CD14-positive monocyte (primary cell): ENCODE data around the gene VTI1A. TPM values are rescaled to one million over a fixed set of nuclear protein-coding genes. Genes with fewer than 3 reads are reported as not detected.

Experiments used
- DNase-seq, 3 donors: peaks; one replicate each; pipeline ENCODE4 v3.0.0-alpha.2; 2011 to 2022
- H2AFZ ChIP-seq: 2 replicates; pipeline ENCODE4 v1.6.0; 2012; ENCODE audit warnings: mild to moderate bottlenecking, low read depth, low read length, inconsistent platforms; ENCODE audit not compliant: insufficient read depth, poor library complexity, severe bottlenecking
- H3K27ac ChIP-seq, 2 donors: 1 replicate in 1 of 2; 2 replicates in 1 of 2; pipeline ENCODE4 v1.5.1; 2012 to 2013; ENCODE audit warnings: low read length in 2 of 2, control low read depth in 1 of 2, inconsistent platforms in 1 of 2, low read depth in 1 of 2, mild to moderate bottlenecking in 1 of 2
- H3K27me3 ChIP-seq, 2 donors: one replicate each; pipeline versions ENCODE4 v1.6.0 to v1.6.1; 2011 to 2013; ENCODE audit warnings: low read length in 2 of 2; ENCODE audit not compliant: control insufficient read depth in 2 of 2, insufficient read depth in 2 of 2
- H3K36me3 ChIP-seq, 2 donors: replicated peaks in 1 of 2; 1 replicate in 1 of 2; 2 replicates in 1 of 2; pipeline versions ENCODE4 v1.5.1 to v1.6.1; 2012 to 2013; ENCODE audit warnings: low read length in 2 of 2, control low read depth in 1 of 2, inconsistent platforms in 1 of 2, mild to moderate bottlenecking in 1 of 2; ENCODE audit not compliant: insufficient read depth in 2 of 2, control insufficient read depth in 1 of 2
- H3K4me1 ChIP-seq, 2 donors: 1 replicate in 1 of 2; 2 replicates in 1 of 2; pipeline versions ENCODE4 v1.5.1 to v1.6.1; 2012 to 2013; ENCODE audit warnings: low read length in 2 of 2, control low read depth in 1 of 2, inconsistent platforms in 1 of 2, mild to moderate bottlenecking in 1 of 2, moderate library complexity in 1 of 2; ENCODE audit not compliant: insufficient read depth in 2 of 2, control insufficient read depth in 1 of 2
- H3K4me2 ChIP-seq: replicated peaks from 2 replicates; pipeline ENCODE3; 2012; ENCODE audit warnings: low read length, moderate library complexity, mild to moderate bottlenecking; ENCODE audit not compliant: poor library complexity, severe bottlenecking; ENCODE audit errors: extremely low read depth
- H3K4me3 ChIP-seq, 3 experiments: fragments of 200-600 bp in 1 of 3; sonication (generic) in 1 of 3; replicated peaks in 1 of 3; 1 replicate in 2 of 3; 2 replicates in 1 of 3; pipeline ENCODE4 v1.5.1; 2011 to 2013; ENCODE audit warnings: low read length in 3 of 3, mild to moderate bottlenecking in 3 of 3, control low read depth in 2 of 3, low read depth in 2 of 3, inconsistent platforms in 1 of 3, moderate library complexity in 1 of 3
- H3K79me2 ChIP-seq: 2 replicates; pipeline ENCODE4 v1.6.0; 2012; ENCODE audit warnings: mild to moderate bottlenecking, control low read depth, inconsistent platforms, low read length, moderate library complexity; ENCODE audit not compliant: insufficient read depth
- H3K9ac ChIP-seq: 2 replicates; pipeline ENCODE4 v1.6.0; 2017; ENCODE audit warnings: low read length, mild to moderate bottlenecking; ENCODE audit not compliant: insufficient read depth, poor library complexity, severe bottlenecking
- H3K9me3 ChIP-seq, 2 donors: replicated peaks in 1 of 2; 1 replicate in 1 of 2; 2 replicates in 1 of 2; pipeline versions ENCODE4 v1.5.1 to v1.6.1; 2012 to 2013; ENCODE audit warnings: low read length in 2 of 2, control low read depth in 1 of 2; ENCODE audit not compliant: control insufficient read depth in 1 of 2, insufficient read depth in 1 of 2
- H4K20me1 ChIP-seq: 2 replicates; pipeline ENCODE4 v1.6.0; 2012; ENCODE audit warnings: mild to moderate bottlenecking, low read length, control low read depth, moderate library complexity; ENCODE audit not compliant: insufficient read depth
- H3K27ac Mint-ChIP-seq, 7 donors: one replicate each; pipeline ENCODE4 v1.8.0; 2020; ENCODE audit warnings: mild to moderate bottlenecking in 7 of 7, mixed read lengths in 7 of 7, moderate library complexity in 6 of 7, inconsistent platforms in 2 of 7
- H3K27me3 Mint-ChIP-seq, 3 donors: one replicate each; pipeline ENCODE4 v1.8.0; 2021 to 2022; ENCODE audit warnings: low read depth in 3 of 3, mild to moderate bottlenecking in 3 of 3, mixed read lengths in 3 of 3, moderate library complexity in 3 of 3, inconsistent platforms in 1 of 3
- H3K36me3 Mint-ChIP-seq, 2 donors: one replicate each; pipeline ENCODE4 v1.8.0; 2020; ENCODE audit warnings: mixed read lengths in 2 of 2, inconsistent platforms in 1 of 2, mild to moderate bottlenecking in 1 of 2
- H3K4me1 Mint-ChIP-seq: one replicate; pipeline ENCODE4 v1.8.0; 2020; ENCODE audit warnings: mild to moderate bottlenecking, mixed read lengths
- H3K4me3 Mint-ChIP-seq, 2 donors: one replicate each; pipeline ENCODE4 v1.8.0; 2020; ENCODE audit warnings: mild to moderate bottlenecking in 2 of 2, mixed read lengths in 2 of 2, moderate library complexity in 1 of 2
- H3K9me3 Mint-ChIP-seq, 7 donors: one replicate each; pipeline ENCODE4 v1.8.0; 2020 to 2022; ENCODE audit warnings: mixed read lengths in 7 of 7, mild to moderate bottlenecking in 6 of 7, moderate library complexity in 6 of 7, inconsistent platforms in 2 of 7
- WGBS: methylation state at CpG from one replicate; pipeline ENCODE4 v1.1.5; 2013; ENCODE audit warnings: missing lambda C conversion rate; ENCODE audit not compliant: insufficient coverage; 5-methylcytosine and 5-hydroxymethylcytosine counted together
- intact Hi-C, 2 donors: fragments of 100-400 bp; cut with micrococcal nuclease; formaldehyde crosslinking; loops; one replicate each; pipeline versions ENCODE4 v1.15.0 to v1.15.1; 2023
- polyA plus RNA-seq, 3 donors: library from polyadenylated mRNA; depleted of rRNA in 1 of 3; unstranded in 2 of 3; stranded (reverse) in 1 of 3; fragments of 300-500 nt in 2 of 3; fragments of >200 nt in 1 of 3; fragmentation: Illumina TruSeq in 2 of 3; gene quantifications; 1 replicate in 2 of 3; 2 replicates in 1 of 3; pipeline ENCODE4 v1.2.3, GENCODE V29; 2012 to 2021
- TF ChIP-seq, protein P1 (sequence below): fragments of 200-600 bp; IDR thresholded peaks from one replicate; pipeline ENCODE4 v1.8.0; 2022; ENCODE audit warnings: antibody characterized with exemption, mild to moderate bottlenecking

Gene VTI1A
- polyA plus RNA-seq, 3 donors: 23.6 to 25.4 (median 24.1) TPM

DNA sequence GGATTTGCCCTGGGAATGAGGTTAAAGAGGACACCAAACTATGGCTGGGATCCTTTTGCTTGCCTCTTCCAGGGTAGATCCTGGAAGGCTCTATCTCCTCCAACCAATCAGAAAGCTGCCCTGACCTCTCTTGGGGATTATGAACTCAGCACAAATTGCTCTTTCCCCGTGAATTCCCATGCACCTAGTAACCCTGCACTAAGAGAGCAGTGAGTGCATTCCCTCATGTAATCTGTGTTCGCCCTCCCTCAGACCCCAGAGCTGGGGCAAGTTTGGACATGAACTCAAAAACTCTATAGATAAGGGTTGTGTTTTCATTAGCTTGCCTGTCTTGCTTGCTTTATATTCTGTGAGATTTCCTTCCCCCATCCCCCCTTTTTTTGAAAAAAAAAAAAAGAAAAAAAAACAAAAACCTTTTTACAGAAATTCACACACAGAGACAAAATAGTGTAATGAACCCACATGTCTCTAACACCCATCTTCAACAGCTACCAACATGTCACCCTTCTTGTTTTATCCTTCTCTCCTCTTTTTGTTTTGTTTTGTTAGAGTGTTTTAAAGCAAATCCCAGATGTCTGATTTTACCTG, 277.5 kb downstream of the VTI1A start:
- H3K36me3 Mint-ChIP-seq: peaks cover 6 to 12% of the 10 kb centered on the region in 2 donors
- no peak overlapping the region for H3K4me2 ChIP-seq
- no peak overlapping the region for H3K4me3 ChIP-seq
- no peak overlapping the region for H2AFZ ChIP-seq
- H3K79me2 ChIP-seq: no peaks in the 10 kb centered on the region
- intact Hi-C loops: loop anchor here (5.0 to 10.0 kb wide), 4 partner anchors 383 to 663 kb away; no protein-coding TSS in a partner anchor
- no peak overlapping the region for H3K4me3 Mint-ChIP-seq
- no peak overlapping the region for H3K9ac ChIP-seq
- no peaks in the 10 kb centered on the region for H3K9me3 ChIP-seq
- TF ChIP-seq, protein P1, sequence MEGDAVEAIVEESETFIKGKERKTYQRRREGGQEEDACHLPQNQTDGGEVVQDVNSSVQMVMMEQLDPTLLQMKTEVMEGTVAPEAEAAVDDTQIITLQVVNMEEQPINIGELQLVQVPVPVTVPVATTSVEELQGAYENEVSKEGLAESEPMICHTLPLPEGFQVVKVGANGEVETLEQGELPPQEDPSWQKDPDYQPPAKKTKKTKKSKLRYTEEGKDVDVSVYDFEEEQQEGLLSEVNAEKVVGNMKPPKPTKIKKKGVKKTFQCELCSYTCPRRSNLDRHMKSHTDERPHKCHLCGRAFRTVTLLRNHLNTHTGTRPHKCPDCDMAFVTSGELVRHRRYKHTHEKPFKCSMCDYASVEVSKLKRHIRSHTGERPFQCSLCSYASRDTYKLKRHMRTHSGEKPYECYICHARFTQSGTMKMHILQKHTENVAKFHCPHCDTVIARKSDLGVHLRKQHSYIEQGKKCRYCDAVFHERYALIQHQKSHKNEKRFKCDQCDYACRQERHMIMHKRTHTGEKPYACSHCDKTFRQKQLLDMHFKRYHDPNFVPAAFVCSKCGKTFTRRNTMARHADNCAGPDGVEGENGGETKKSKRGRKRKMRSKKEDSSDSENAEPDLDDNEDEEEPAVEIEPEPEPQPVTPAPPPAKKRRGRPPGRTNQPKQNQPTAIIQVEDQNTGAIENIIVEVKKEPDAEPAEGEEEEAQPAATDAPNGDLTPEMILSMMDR: no peak
- H3K27me3 ChIP-seq: no peaks in the 10 kb centered on the region
- H3K9me3 Mint-ChIP-seq: no peaks in the 10 kb centered on the region
- H3K4me1 Mint-ChIP-seq: no peaks in the 10 kb centered on the region
- peaks cover 0 to 2% (median 0%) of the 10 kb centered on the region in 3 donors for H3K27me3 Mint-ChIP-seq
- H3K36me3 ChIP-seq: no peaks in the 10 kb centered on the region
- WGBS: no CpG with 5 or more reads among the region's 2 CpGs
- no peak overlapping the region for H3K27ac Mint-ChIP-seq
- H3K27ac ChIP-seq: no peak overlapping the region
- no peaks in the 10 kb centered on the region for H3K4me1 ChIP-seq
- H4K20me1 ChIP-seq: peaks cover 6% of the 10 kb centered on the region
- DNase-seq: no peak

- H4K20me1 ChIP-seq: peaks cover 3% of the 10 kb centered on the region
- intact Hi-C loops: loop anchor here in 1 of 2 donors (10.0 kb wide), 1 partner anchor 396 kb away; no protein-coding TSS in a partner anchor
- no peak overlapping the region for H3K9ac ChIP-seq
- WGBS: no CpG with 5 or more reads among the region's 3 CpGs
- no peak overlapping the region for H3K4me3 Mint-ChIP-seq
- H2AFZ ChIP-seq: no peak overlapping the region
- no peaks in the 10 kb centered on the region for H3K4me1 ChIP-seq
- H3K9me3 Mint-ChIP-seq: no peaks in the 10 kb centered on the region
- no peaks in the 10 kb centered on the region for H3K79me2 ChIP-seq
- TF ChIP-seq, protein P1: no peak
- no peak overlapping the region for H3K27ac ChIP-seq
- no peaks in the 10 kb centered on the region for H3K27me3 ChIP-seq
- no peak overlapping the region for H3K4me3 ChIP-seq
- DNase-seq: no peak
- H3K36me3 Mint-ChIP-seq: peaks cover 6 to 9% of the 10 kb centered on the region in 2 donors
- H3K27me3 Mint-ChIP-seq: no peaks in the 10 kb centered on the region
- no peak overlapping the region for H3K27ac Mint-ChIP-seq
- H3K9me3 ChIP-seq: no peaks in the 10 kb centered on the region
- peaks cover 8% of the 10 kb centered on the region for H3K4me1 Mint-ChIP-seq
- no peaks in the 10 kb centered on the region for H3K36me3 ChIP-seq
- no peak overlapping the region for H3K4me2 ChIP-seq
Measured at GRCh38 chr10:112728118-112728883, 281.3 kb downstream of the VTI1A start.
